Ramos (cell line): ENCODE data around the gene CT45A10.
"Not testable (repeated sequence)": the region's sequence is repeated elsewhere in the genome, so short reads cannot be mapped to it uniquely, and the experiment has no call there.

Source experiments
- in situ Hi-C: fragments of 300-500 bp; cut with MboI; formaldehyde crosslinking; loops from one replicate; pipeline ENCODE4 v1.14.3; 2022; ENCODE audit warnings: low sequenced_read_pairs; ENCODE audit not compliant: unreplicated experiment

The CT45A10 gene, protein sequence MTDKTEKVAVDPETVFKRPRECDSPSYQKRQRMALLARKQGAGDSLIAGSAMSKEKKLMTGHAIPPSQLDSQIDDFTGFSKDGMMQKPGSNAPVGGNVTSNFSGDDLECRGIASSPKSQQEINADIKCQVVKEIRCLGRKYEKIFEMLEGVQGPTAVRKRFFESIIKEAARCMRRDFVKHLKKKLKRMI

DNA sequence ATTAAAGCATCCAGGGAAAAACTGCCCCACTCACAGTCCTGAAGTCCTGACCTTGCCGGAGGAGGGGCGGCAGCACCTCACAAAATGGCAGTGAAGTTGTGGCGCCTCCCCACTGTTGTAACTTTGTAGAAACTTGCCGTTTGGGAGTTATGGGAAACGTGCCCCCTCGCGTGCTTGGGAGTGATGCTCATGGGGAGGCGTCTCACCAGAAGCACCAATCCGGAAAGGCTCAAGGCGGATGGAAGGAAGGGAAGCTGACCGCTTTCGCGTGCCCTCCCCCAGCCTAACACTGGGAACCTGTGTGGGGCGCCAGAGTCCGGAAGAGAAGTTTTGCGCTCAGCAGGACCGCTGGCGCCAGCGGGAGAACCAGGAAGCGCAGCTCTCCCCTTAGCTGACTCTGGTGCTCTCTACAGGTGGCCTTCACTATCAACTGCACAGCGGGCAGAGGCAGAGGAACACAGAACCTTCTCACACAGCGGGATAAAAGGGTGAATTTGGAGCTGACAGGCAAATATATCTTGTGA lies at the start of gene CT45A10, which contains the start of gene SAGE1:
TSS of gene CT45A10 (minus strand) at position 151 of the 524 bp plus-strand sequence. CDS start 8,100 bp downstream, outside the sequence.
TSS of gene SAGE1 (plus strand) at position 423 of the 524 bp plus-strand sequence. CDS start 2,527 bp downstream, outside the sequence.
- in situ Hi-C loops: no loop called here

DNA sequence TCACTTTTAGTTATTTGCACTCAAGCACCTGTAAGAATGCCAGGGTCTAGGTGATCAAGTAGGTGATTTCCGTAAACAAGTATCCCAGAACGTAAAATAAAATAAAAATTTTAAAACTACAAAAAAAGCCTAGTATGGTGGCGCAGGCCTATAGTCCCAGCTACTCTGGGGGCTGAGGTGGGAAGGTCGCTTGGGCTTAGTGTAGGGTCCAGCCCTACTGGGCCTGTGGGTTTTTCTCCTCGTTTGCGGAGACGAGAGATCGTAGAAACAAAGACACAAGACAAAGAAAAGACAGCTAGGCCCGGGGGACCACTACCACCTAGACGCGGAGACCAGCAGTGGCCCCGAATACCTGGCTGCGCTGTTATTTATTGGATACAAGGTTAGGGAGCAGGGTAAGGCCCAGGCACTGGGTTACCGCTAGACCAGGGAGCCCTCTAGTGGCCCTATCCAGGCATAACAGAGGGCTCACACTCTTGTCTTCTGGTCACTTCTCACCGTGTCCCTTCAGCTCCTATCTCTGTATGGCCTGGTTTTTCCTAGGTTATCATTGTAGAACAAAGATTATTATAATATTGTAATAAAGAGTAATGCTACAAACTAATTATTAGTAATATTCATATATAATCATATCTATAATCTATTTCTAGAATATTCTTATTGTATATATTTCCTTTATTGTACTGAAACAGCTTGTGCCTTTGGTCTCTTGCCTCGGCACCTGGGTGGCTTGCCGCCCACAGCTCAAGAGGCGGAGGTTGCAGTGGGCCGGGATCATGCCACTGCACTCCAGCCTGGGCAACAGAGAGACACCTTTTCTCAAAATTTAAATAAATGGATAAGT lies 38.6 kb upstream of the CT45A10 start:
- in situ Hi-C loops: no loop called here

DNA sequence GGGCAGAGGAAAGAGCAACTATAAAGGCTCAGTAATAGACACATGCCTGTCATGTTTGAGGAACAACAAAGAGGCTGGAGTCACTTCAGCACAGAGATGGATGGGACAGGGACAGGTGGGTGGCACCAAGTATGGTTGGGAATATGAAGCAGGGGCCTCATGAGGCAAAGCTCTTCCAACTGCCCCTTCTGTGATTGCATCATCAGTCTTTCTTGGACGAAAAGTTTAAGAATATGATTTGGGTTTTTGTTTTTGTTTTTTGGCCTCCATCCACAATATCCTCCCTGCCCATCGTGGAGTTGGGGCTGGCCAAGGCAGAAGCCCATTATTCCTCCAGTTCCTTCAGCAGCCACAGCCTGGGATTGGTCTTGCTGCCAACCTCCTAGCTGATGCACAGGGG lies 34.7 kb upstream of the CT45A10 start:
- in situ Hi-C loops: no loop called here

DNA sequence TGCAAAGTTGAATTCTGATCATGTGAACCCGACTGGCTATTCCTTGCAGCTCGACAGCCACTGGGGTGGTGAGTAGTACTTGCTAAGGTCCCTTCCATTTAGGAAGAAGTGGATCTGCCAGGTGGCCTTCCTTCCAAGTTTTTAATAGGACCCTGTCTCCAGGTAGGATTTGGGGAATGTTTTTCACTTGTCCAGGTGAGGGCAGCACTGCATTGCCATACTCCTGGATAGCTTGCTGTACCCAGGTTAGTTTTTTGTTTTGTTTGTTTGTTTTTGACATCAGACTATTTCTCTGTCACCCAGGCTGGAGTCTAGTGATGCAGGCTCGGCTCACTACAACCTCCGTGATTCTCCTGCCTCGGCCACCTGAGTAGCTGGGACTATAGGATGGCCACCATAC lies 30.1 kb upstream of the CT45A10 start:
- in situ Hi-C loops: no loop called here

DNA sequence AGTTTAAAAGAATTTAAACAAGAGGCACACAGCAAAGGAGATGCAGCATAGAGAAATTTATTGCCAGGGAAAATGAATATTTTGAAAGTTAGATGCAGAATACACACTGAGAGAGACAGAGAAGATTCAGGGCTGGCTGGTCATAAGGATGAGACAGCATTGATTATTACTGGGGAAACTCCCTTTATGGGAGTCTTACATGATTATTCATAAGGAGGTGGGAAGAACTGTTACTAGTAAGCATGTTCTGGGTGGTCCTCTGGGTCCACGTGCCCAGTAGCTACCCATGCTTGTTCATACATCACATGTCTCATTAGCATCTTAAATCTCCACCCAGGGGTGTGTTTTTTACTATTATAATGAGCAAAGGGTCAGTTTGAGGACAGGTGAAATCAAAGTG lies 27.3 kb upstream of the CT45A10 start:
- in situ Hi-C loops: not testable (repeated sequence)

DNA sequence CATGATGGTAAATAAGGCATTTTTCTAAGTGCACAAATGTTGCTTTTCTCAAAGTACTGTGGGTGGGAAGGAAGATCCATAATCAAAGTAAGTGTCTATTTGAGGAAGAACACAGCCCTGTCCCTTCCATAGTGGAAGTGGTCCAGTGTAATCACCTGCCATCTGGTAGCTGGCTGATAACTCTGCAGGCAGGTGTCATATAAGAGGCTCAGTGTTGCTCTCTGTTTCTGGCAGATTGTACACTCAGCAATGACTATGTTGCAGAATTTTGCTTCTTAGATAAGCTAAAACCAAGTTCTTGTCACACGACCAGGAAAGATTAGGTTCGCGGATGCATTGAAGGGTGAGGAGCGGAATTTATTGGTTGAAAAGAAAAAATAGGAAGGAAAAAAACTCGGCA lies 21.2 kb upstream of the CT45A10 start:
- in situ Hi-C loops: no loop called here

DNA sequence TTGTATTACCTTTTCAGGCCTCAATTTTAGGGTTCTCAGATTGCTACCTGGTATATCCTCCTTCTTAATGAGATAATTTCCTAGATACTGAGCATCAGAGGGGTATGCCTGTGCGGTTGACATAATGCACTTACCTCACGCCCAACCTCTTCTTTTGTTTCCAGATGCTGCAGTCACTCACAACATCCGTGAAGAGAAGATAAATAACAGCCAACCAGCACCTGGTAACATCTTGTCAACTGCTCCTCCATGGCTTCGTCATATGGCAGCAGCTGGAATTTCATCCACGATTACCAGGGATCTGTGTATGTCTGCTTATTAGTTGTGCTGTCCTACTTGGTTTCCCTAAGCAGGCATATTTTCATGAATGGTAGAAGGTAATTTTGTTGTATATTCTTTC lies 17.0 kb upstream of the CT45A10 start:
- in situ Hi-C loops: no loop called here

DNA sequence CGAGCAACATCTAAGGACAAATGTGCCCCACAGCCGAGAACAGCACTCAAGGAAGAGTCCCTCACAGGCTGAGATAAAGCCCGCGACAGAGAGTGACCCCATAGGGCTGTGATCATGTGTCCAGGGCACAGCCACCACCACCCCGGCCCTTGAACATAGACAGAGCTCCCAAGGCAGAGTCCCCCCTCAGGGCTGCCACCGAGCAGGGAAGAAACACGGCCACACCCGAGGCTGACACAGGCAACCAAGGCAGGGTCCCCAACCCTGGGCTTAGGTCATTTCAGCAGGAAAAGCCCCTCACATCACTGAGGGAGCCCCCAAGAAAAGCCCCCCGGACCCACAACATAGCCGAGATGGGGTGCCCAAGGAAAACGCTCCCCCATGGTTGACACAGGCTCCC lies 463 bp downstream of the CT45A10 start:
- in situ Hi-C loops: no loop called here

DNA sequence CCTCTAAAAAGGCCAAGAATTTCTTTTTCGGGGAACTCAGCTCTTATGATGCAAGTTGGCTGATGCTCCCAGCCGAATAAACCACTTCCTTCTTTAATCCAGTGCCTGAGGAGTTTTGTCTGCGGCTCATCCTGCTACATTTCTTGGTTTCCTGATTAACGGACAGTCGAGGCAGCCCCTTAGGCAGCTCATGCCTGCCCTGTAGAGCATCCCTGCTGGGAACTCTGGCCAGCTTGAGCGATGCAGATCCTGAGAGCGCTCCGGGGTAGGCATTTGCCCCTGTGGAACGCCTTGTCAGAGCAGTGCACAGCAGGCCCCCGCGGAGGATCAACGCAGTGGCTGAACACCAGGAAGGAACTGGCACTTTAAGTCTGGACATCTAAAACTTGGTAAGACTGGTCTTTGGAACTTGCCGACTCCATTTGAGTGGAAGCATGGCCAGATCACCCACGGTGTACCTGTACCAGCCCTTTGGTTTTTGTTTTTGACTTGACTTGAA lies 3.1 kb downstream of the CT45A10 start:
- in situ Hi-C loops: no loop called here

DNA sequence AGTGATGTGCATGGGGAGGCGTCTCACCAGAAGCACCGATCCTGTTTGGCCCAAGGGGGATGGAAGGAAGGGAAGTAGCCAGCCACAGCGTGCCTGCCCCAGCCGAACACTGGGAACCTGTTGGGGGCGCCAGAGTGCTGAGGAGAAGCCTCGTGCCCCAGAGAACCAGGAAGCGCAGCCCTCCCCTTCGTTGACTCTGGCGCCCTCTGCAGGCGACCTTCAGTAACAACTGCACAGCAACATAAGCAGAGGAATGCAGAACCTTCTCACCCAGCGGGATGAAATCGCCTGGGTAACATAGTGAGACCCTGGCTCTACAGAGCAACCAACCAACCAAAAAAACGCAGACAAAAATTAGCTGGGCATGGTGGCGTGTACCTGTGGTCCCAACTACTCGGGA lies 4.3 kb downstream of the CT45A10 start:
- in situ Hi-C loops: not testable (repeated sequence)

DNA sequence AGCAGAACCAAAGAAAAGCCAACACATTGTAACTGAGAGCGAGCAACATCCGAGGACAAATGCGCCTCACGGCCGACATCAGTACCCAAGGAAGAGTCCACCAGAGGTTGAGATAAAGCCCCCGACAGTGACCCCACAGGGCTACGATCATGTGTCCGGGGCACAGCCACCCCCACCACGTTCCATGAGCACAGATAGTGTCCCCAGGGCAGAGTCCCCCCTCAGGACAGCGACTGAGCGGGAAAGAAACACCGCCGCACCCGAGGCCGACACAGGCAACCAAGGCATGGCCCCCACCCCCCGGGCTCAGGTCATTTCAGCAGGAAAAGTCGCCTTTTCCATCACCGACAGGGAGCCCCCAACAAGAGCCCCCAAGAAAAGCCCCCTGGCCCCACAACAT lies 5.0 kb downstream of the CT45A10 start:
- in situ Hi-C loops: not testable (repeated sequence)

DNA sequence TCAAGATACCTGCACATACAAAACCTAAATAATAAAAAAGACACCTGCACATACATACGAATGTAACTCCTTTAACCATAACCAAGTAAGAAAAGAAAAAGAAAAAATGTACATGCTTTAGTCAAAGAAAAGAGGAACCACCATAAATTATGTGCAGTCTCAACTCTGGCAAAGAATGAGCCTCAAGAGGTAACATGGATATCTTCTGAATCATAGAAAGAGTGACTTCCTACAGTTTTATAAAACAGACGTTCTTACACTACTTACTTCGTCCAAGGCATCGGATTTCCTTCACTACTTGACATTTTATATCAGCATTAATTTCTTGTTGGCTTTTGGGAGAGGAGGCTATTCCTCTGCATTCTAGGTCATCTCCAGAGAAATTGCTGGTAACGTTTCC lies 10.5 kb downstream of the CT45A10 start:
- in situ Hi-C loops: not testable (repeated sequence)

DNA sequence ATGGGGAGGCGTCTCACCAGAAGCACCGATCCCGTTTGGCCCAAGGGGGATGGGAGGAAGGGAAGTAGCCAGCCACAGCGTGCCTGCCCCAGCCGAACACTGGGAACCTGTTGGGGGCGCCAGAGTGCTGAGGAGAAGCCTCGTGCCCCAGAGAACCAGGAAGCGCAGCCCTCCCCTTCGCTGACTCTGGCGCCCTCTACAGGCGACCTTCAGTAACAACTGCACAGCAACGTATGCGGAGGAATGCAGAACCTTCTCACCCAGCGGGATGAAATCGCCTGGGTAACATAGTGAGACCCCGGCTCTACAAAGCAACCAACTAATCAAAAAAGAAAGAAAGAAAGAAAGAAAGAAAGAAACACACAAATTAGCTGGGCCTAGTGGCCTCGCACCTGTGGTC lies 21.5 kb downstream of the CT45A10 start, which contains the start of gene CT45A9:
TSS of gene CT45A9 (minus strand) at position 101 of the 400 bp plus-strand sequence. CDS start 3,751 bp downstream, outside the sequence.
- in situ Hi-C loops: not testable (repeated sequence)

DNA sequence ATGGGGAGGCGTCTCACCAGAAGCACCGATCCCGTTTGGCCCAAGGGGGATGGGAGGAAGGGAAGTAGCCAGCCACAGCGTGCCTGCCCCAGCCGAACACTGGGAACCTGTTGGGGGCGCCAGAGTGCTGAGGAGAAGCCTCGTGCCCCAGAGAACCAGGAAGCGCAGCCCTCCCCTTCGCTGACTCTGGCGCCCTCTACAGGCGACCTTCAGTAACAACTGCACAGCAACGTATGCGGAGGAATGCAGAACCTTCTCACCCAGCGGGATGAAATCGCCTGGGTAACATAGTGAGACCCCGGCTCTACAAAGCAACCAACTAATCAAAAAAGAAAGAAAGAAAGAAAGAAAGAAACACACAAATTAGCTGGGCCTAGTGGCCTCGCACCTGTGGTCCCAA lies 38.8 kb downstream of the CT45A10 start, which contains the start of gene CT45A8:
TSS of gene CT45A8 (minus strand) at position 101 of the 400 bp plus-strand sequence. CDS start 3,755 bp downstream, outside the sequence.
- in situ Hi-C loops: not testable (repeated sequence)

DNA sequence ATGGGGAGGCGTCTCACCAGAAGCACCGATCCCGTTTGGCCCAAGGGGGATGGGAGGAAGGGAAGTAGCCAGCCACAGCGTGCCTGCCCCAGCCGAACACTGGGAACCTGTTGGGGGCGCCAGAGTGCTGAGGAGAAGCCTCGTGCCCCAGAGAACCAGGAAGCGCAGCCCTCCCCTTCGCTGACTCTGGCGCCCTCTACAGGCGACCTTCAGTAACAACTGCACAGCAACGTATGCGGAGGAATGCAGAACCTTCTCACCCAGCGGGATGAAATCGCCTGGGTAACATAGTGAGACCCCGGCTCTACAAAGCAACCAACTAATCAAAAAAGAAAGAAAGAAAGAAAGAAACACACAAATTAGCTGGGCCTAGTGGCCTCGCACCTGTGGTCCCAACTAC lies 56.1 kb downstream of the CT45A10 start, which contains the start of gene CT45A7:
TSS of gene CT45A7 (minus strand) at position 101 of the 400 bp plus-strand sequence. CDS start 3,747 bp downstream, outside the sequence.
- in situ Hi-C loops: not testable (repeated sequence)
